ENCODE results near the gene SECISBP2. TPM values are rescaled to one million over a fixed set of nuclear protein-coding genes. Genes with fewer than 3 reads are reported as not detected.

SECISBP2 gene
- total and polyA plus RNA-seq, 2 experiments from 2014 or later: 77.7 to 86.8 TPM

GRCh38 chr9:89304834-89305188, 13.5 kb upstream of the SECISBP2 start:
- Histone ChIP-seq H4K20me1 (replicated peaks; ENCODE audit: insufficient read depth) (no peaks in the 10 kb centered on the region), H3F3A (replicated peaks; ENCODE audit: low read depth) (no peaks in the 10 kb centered on the region), H3K79me2 (replicated peaks; ENCODE audit: insufficient read depth) (peaks cover 8% of the 10 kb centered on the region), H3K4me2 (no peak overlapping the region), H2AFZ (no peak overlapping the region), H3K4me1 (ENCODE audit: insufficient read depth) (peaks cover 6% of the 10 kb centered on the region; the same call in 1 of the 2 replicates), H3K4me3 (no peak overlapping the region), H3K27me3 (ENCODE audit: insufficient read depth) (no peaks in the 10 kb centered on the region), H3K36me3 (ENCODE audit: insufficient read depth) (no peaks in the 10 kb centered on the region), H3K27ac (ENCODE audit: low read depth) (no peak overlapping the region), H3K9me2 (ENCODE audit: insufficient read depth) (no peaks in the 10 kb centered on the region)
- no peak overlapping the region for H3K27ac Mint-ChIP-seq
- H3K4me3 Mint-ChIP-seq: no peak overlapping the region
- H3K27me3 Mint-ChIP-seq (ENCODE audit: insufficient read depth, low read depth, poor library complexity): peaks cover 4% of the 10 kb centered on the region
- ATAC-seq: no peak
- peaks cover 7% of the 10 kb centered on the region for H3K4me1 Mint-ChIP-seq
- peaks cover 2% of the 10 kb centered on the region; the same call in 2 of the 3 replicates for H3K9me3 Mint-ChIP-seq
- TF ChIP-seq EZH2 (IDR thresholded peaks at IDR 0.05; ENCODE audit: low read depth, unreplicated experiment) (no peak), EZH2phosphoT487 (IDR thresholded peaks at IDR 0.05; ENCODE audit: unreplicated experiment) (no peak)
- peaks cover 29% of the 10 kb centered on the region; the same call in 2 of the 3 replicates for H3K36me3 Mint-ChIP-seq (ENCODE audit: low read depth)
- DNase-seq (ENCODE audit: low spot score): no peak

GRCh38 chr9:89305868-89306267, 12.4 kb upstream of the SECISBP2 start:
- no peak overlapping the region for H2AFZ ChIP-seq
- H3K4me2 ChIP-seq: no peak overlapping the region
- H3K9me2 ChIP-seq (ENCODE audit: insufficient read depth): no peaks in the 10 kb centered on the region
- peaks cover 6% of the 10 kb centered on the region; the same call in 1 of the 2 replicates for H3K4me1 ChIP-seq (ENCODE audit: insufficient read depth)
- no peak overlapping the region for H3K27ac ChIP-seq (ENCODE audit: low read depth)
- Mint-ChIP-seq H3K9me3 (peaks cover 2% of the 10 kb centered on the region; the same call in 1 of the 3 replicates), H3K36me3 (ENCODE audit: low read depth) (peaks cover 29% of the 10 kb centered on the region; the same call in 2 of the 3 replicates), H3K27me3 (ENCODE audit: insufficient read depth, low read depth, poor library complexity) (peaks cover 8% of the 10 kb centered on the region), H3K27ac (no peak overlapping the region), H3K4me3 (no peak overlapping the region), H3K4me1 (peaks cover 11% of the 10 kb centered on the region)
- DNase-seq (ENCODE audit: low spot score) (no peak), ATAC-seq (no peak)
- H3K4me3 ChIP-seq: no peak overlapping the region
- no peaks in the 10 kb centered on the region for H3K36me3 ChIP-seq (ENCODE audit: insufficient read depth)
- H4K20me1 ChIP-seq (replicated peaks; ENCODE audit: insufficient read depth): no peaks in the 10 kb centered on the region
- H3K27me3 ChIP-seq (ENCODE audit: insufficient read depth): no peaks in the 10 kb centered on the region
- peaks cover 11% of the 10 kb centered on the region for H3K79me2 ChIP-seq (replicated peaks; ENCODE audit: insufficient read depth)
- H3F3A ChIP-seq (replicated peaks; ENCODE audit: low read depth): 0 out of 2 replicates have a peak, but pooled peaks cover 3% of the 10 kb centered on the region
- TF ChIP-seq CTCF (conservative IDR thresholded peaks at IDR 0.05; ENCODE audit: low read depth in 2 of 2): no peak
- TF ChIP-seq STAT1 (IDR thresholded peaks at IDR 0.05; ENCODE audit: unreplicated experiment): no peak
- TF ChIP-seq ZNF462 (CRISPR knock-in tag; IDR thresholded peaks at IDR 0.05): no peak
- no peak for TF ChIP-seq REST (IDR thresholded peaks at IDR 0.05; ENCODE audit: unreplicated experiment)
- no peak for TF ChIP-seq JUNB (IDR thresholded peaks at IDR 0.05; ENCODE audit: unreplicated experiment)
- no peak for TF ChIP-seq ETS1 (IDR thresholded peaks at IDR 0.05)
- no peak for TF ChIP-seq EZH2phosphoT487 (IDR thresholded peaks at IDR 0.05; ENCODE audit: unreplicated experiment)
- no peak for TF ChIP-seq CREB1 (CRISPR knock-in tag; IDR thresholded peaks at IDR 0.05; ENCODE audit: low read depth)
- TF ChIP-seq EZH2 (IDR thresholded peaks at IDR 0.05; ENCODE audit: low read depth, unreplicated experiment): no peak

Data from GM23338 (cell line).